GM19463 (cell line): ENCODE data around the gene ANGPTL1.

Experiments used
- ATAC-seq: cut with Tn5 transposase; IDR thresholded peaks from one replicate; pipeline ENCODE4 v1.9.1; 2021; ENCODE audit warnings: mild to moderate bottlenecking, moderate library complexity; ENCODE audit not compliant: unreplicated experiment

ANGPTL1 gene, protein sequence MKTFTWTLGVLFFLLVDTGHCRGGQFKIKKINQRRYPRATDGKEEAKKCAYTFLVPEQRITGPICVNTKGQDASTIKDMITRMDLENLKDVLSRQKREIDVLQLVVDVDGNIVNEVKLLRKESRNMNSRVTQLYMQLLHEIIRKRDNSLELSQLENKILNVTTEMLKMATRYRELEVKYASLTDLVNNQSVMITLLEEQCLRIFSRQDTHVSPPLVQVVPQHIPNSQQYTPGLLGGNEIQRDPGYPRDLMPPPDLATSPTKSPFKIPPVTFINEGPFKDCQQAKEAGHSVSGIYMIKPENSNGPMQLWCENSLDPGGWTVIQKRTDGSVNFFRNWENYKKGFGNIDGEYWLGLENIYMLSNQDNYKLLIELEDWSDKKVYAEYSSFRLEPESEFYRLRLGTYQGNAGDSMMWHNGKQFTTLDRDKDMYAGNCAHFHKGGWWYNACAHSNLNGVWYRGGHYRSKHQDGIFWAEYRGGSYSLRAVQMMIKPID

GRCh38 chr1:178870944-178871343 lies at the start of gene ANGPTL1:
Gene ANGPTL1 (minus strand): TSS chr1:178871077. CDS start chr1:178865776, 5,301 bp downstream.
- no peak for ATAC-seq

DNA sequence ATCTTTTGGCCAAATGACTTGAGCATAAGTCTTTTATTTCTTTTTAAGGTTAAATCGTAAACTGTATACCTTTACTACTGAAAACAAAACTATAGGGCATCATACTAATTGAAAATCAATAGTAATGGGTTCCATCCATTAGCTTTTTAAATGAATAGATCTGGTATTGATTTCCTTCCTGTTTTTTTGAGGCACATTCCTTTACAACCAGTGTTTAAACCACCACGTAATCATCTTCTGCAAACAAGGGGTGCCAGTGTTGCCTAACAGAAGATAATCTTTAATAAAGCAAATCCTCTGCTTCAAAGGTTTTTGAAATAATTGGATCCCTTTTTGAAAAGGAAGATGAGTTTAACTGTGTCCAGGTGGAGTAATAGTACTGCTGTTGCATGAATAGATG lies 48.7 kb upstream of the ANGPTL1 start:
- no peak for ATAC-seq

GRCh38 chr1:178918955-178919354 lies 48.1 kb upstream of the ANGPTL1 start:
- ATAC-seq, result no peak

- ATAC-seq, result no peak
These were observed 47.4 kb upstream of the ANGPTL1 start for GRCh38 chr1:178918308-178918707.

DNA sequence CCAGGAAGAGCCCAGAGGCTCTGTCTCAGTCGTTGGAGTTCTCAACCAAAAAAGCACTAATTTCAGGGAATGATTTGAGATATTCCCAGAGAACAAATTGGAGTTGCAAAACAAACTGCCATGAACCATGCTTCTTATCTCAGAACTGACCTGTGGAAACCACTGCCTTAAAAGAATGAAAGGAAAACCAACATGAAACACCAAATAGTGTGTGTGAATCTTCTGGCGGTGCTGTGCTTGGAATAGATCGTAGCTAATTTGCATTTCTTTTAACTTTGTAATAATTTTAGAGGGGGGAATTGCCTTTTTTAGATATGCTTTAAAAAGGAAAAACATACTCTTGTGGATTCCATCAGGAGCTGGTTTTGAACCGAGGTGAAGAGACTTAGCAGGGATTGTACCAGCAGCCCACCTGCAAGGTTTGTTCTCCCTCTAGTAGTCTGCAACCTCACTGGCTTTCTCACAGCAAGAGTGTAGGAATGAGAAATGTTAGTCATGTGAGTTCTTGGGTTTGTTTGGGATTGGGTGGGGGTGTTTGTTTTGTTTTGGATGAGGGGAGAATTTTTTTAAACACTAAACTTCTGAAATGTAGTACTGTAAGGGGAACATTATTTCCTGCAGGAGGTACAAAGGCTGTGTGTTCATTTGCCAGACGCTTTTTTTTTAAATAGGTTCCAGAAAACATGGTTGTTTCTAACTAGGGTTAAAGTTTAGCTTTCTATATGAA lies 45.7 kb upstream of the ANGPTL1 start:
- peak; percentile 48 for ATAC-seq

GRCh38 chr1:178912597-178912996 lies 41.7 kb upstream of the ANGPTL1 start:
- no peak for ATAC-seq

- no peak for ATAC-seq
These were observed 39.1 kb upstream of the ANGPTL1 start for GRCh38 chr1:178910023-178910422.

GRCh38 chr1:178908358-178908757 lies 37.5 kb upstream of the ANGPTL1 start:
- no peak for ATAC-seq

DNA sequence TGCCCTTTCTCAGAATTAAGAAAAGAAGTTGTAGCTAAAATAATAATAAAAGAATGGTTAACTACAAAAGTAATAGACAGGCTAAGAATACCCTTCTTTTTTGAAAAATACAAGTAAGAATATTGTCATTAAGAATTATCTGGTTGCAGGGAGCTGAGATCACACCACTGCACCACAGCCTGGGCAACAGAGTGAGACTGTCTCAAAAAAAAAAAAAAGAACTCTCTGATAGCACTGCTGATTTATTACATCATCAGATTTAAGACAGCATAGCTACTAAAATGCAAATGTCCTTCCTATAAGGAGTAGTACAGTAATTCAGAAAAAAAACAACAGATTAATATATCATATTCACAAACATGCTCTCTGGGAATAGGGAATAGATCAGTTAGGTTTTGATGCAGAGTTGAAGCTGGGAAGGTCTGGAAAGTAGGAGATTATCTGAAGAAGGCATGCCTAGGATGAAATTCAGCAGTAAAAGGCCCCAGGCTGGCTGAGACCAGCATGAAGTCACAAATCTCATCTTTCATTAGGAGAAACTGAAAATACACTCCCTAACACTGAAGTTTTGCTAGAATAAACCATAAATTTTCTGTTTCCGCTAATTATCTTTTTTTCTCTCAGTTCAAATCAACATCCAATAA lies 30.7 kb upstream of the ANGPTL1 start:
- ATAC-seq, result no peak

DNA sequence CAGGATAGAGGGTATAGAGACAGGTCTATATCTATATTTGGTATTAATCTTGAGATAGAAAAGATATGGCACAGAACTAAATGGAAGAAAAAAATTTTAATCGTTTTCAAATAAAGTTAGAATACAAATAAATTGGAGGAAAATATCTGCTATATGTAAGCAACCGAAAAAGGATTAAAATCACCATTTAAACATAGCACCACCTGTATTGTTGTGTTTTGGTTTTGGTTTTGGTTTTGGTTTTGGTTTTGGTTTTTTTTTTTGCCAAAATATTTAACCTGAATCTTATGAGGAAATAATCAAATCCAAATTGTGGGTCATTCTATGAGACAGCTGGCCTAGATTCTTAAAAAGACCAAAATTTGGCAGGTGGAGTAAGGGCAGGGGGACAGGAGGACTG lies 28.5 kb upstream of the ANGPTL1 start:
- no peak for ATAC-seq

DNA sequence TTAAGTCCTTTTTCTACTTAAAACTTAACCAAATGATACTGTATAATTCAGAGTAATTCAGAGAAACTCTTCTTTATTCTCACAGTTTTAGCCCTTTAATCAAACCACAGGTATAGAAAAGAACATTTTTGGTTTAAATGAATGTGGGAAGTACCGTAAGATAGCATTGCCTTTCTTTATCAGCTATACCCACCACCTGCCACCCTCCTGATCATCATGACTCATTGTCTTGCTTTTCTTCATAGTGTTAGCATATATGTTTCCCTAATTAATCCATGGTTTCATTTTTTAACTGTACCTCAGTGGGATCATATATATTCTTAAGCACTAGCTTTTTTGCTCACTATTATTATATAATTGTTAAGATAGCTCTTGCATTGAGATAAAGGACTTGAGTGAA lies 27.5 kb upstream of the ANGPTL1 start:
- ATAC-seq, result no peak

DNA sequence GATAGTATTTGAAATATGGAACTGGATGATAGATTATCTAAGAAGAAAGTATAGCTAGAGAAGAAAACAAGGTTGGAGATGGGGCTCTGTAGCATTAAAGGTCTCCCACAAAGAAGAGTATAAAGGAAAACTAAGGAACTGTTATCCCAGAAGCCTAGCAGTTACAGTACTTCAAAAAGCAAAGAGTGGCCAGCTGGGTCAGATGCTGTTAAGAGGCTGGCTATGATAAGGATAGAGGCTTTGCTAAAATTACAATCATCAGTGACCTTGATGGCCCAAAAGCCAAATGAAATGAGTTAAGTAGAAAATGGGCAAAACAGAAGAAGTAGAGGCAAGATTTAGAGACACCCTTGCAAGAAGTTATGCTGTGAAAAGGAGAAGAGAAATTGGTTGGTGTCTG lies 25.1 kb upstream of the ANGPTL1 start:
- no peak for ATAC-seq

- no peak for ATAC-seq
These were observed 15.7 kb upstream of the ANGPTL1 start for GRCh38 chr1:178886551-178886950.

DNA sequence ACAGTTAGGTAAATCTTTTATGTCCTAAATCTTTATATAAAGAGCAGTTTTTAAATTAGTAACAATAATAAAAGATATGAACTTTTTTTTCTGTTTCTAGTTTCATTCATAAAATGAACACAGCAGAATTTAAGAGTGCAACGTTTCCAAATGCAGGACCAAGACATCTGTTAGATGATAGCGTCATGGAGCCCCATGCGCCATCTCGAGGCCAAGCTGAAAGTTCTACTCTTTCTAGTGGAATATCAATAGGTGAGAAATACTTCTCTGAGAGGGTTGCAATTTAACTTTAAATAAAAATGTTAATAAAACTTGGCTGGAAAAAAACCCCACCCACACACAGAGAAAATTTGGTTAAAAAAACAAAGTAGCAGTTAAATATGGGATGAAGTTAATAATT lies 15.0 kb upstream of the ANGPTL1 start:
- ATAC-seq, result no peak

DNA sequence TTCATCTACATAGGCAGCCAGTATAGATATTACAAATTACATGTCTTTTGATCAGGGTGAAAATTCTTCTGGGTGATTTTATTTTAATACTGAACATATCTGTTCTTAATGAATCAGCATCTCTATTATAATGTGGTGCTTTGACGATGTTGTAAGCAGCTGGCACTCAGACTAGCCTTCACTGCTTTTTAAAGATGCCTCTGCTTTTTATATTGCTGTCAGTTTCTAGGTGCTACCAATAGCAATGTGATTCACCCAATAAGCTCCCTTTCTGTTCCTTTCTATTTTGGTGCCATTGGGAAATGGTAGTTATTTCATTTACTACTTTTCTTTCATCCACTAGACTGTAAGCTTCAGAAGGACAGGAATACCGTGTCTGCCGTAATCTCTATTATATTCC lies 11.1 kb upstream of the ANGPTL1 start:
- ATAC-seq, result no peak

DNA sequence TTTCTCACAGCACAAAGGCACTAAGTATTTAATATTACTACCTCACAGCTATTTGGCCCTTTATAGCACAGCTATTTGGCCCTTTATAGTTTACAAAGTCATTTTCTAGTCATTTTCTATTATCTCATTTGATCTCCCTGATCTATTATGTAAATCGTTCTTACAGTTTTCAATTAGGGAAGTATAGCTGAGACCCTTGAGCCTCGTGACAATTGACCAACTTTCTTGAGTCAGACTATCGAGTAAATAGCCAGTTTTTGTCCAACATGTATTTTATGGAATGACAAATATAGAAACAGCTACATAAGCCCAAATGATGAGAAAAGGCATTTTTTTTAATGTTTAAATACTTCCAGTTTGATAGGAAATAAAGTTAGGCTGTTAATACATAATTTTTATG lies 7.0 kb upstream of the ANGPTL1 start:
- no peak for ATAC-seq

- no peak for ATAC-seq
These were observed 5.1 kb upstream of the ANGPTL1 start for GRCh38 chr1:178875936-178876335.

DNA sequence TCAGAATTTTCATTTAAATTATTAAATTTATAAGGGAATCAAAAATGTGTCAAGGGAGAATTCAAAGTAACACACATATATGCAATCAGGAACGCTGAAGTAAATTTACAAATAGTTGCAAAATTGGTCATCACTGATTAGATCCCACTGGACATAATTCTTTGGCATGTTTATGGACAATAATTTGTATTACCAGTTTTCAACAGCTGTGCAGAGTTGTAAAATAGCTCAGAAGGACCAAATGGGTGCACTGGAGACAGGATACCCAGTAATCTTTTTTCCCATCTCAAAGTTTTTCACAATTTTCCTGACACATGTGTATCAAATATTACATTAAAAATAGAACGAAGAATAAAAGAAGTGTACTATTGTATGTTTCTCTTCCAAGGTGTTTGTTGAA lies 4.1 kb upstream of the ANGPTL1 start:
- no peak for ATAC-seq

- peak; percentile 39 for ATAC-seq
These were observed 859 bp upstream of the ANGPTL1 start for GRCh38 chr1:178871551-178872320.

DNA sequence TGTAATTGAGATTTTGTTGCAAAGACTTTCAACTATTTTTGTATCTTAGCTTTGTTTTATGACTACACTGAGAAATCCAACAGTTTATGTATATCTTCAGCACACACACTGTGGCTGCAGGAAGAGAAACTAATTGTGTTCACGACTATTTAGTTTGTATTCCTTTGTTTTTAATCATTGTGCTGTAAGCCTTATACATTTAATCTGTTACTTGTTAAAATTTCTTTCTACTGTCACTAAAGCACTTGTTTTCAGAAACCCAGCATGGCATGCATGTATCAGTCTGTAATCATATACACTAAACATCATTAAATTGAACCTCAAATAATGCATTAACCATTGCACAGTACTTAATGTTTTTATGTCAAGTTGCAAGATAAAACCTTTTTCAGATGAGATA lies 656 bp downstream of the ANGPTL1 start:
- ATAC-seq, result no peak

DNA sequence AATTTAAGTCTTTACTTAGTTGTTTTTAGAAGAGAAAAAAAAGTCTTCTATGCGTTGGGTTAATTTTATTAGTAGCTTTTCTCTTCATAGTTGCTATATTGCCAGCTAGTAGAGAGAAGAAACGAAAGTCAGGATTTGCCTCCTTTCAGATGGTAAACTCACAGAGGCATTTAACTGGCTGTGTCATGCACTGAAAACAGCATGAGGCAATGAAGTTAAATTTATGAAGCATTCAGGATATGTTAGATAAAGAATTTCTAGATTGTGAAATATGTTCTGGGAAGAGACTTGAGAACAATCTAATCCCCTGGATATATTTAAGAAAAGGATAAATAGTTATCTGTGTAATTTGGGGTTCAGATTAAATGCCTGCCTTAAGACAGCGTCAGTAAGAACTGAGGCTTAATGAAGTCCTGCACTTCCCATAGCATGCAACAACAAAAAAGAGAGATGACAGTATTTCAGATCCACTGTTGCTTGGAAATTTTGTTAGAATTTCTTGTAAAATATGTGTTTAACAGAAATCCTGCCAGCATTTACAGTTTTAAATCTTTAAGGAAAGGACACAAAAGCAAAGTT lies 1.7 kb downstream of the ANGPTL1 start:
- no peak for ATAC-seq
